ENCODE results near the gene SAPCD1. TPM values are rescaled to one million over a fixed set of nuclear protein-coding genes. Genes with fewer than 3 reads are reported as not detected.

The SAPCD1 gene
- total and polyA plus RNA-seq, 10 of the 15 experiments (the other 5 are each of a cell fraction or from before 2014, with no cell fraction given), result 1.6 to 13.0 (median 5.4) TPM

DNA sequence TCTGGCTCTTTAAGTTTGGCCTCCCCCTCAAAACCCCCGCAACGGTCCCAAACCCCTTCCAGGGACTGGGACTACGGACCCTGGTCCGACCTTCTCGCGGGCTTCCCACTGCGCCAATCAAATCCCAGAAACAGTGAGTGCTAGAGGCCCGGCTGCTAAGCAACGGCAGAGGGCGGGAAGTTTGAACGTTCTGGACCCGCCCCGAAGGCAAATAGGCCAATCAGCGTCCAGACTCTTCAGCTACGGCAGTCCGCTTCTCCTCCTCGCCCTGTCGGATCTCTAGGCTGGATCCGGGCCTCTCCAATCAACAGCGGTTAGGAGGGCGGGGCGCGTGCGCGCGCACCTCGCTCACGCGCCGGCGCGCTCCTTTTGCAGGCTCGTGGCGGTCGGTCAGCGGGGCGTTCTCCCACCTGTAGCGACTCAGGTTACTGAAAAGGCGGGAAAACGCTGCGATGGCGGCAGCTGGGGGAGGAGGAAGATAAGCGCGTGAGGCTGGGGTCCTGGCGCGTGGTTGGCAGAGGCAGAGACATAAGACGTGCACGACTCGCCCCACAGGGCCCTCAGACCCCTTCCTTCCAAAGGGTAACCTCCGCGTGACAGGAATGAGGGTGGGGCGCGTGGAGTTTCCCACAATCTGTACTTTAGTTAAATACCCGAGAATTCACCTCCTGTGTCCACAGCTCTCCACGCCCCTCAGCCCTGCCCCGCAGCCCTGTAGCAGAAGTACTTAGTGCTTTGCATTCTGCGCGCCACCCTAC lies 22.6 kb upstream of the SAPCD1 start, which contains the start of gene MSH5 (continued):
- TF ChIP-seq ZNF207 (IDR thresholded peaks at IDR 0.05; ENCODE audit: borderline replicate concordance) (no peak), YBX1 (IDR thresholded peaks at IDR 0.05) (no peak), NRF1 (conservative IDR thresholded peaks at IDR 0.05; ENCODE audit: low read depth, low read length) (peak; percentile 71), ATF3 (IDR thresholded peaks at IDR 0.05; ENCODE audit: borderline replicate concordance, extremely low read depth, low read depth, low read length) (no peak), DPF2 (IDR thresholded peaks at IDR 0.05) (peak; percentile 44; the same call in 1 of the 2 replicates), LARP7 (IDR thresholded peaks at IDR 0.05) (peak; percentile 74), E2F4 (IDR thresholded peaks at IDR 0.05; ENCODE audit: low read depth, low read length) (peak; percentile 100), CHD2 (IDR thresholded peaks at IDR 0.05; ENCODE audit: borderline replicate concordance, low read depth, low read length) (peak; percentile 93), TCF7 (IDR thresholded peaks at IDR 0.05; ENCODE audit: borderline replicate concordance) (no peak), POLR2A (IDR thresholded peaks at IDR 0.05; ENCODE audit: low read depth, low read length) (peak; percentile 78), SKIL (IDR thresholded peaks at IDR 0.05; ENCODE audit: low read depth, poor library complexity, severe bottlenecking) (no peak), GATAD2B (conservative IDR thresholded peaks at IDR 0.05; ENCODE audit: low read depth) (peak; percentile 44; the same call in 1 of the 2 replicates), HDGF (IDR thresholded peaks at IDR 0.05) (no peak), RBBP5 (conservative IDR thresholded peaks at IDR 0.05) (no peak), ZNF217 (IDR thresholded peaks at IDR 0.05) (no peak), MAX (IDR thresholded peaks at IDR 0.05; ENCODE audit: low read depth, low read length) (peak; percentile 91), NR2C2 (IDR thresholded peaks at IDR 0.05; ENCODE audit: borderline replicate concordance, control insufficient read depth, insufficient read length, low read depth) (no peak), POLR2AphosphoS2 (IDR thresholded peaks at IDR 0.05; ENCODE audit: low read depth, low read length) (no peak), MTA3 (IDR thresholded peaks at IDR 0.05; ENCODE audit: borderline replicate concordance, low read length) (no peak), ZBED1 (IDR thresholded peaks at IDR 0.05; ENCODE audit: borderline replicate concordance) (no peak), CHD4 (IDR thresholded peaks at IDR 0.05) (no peak)
- TF ChIP-seq, protein P1, sequence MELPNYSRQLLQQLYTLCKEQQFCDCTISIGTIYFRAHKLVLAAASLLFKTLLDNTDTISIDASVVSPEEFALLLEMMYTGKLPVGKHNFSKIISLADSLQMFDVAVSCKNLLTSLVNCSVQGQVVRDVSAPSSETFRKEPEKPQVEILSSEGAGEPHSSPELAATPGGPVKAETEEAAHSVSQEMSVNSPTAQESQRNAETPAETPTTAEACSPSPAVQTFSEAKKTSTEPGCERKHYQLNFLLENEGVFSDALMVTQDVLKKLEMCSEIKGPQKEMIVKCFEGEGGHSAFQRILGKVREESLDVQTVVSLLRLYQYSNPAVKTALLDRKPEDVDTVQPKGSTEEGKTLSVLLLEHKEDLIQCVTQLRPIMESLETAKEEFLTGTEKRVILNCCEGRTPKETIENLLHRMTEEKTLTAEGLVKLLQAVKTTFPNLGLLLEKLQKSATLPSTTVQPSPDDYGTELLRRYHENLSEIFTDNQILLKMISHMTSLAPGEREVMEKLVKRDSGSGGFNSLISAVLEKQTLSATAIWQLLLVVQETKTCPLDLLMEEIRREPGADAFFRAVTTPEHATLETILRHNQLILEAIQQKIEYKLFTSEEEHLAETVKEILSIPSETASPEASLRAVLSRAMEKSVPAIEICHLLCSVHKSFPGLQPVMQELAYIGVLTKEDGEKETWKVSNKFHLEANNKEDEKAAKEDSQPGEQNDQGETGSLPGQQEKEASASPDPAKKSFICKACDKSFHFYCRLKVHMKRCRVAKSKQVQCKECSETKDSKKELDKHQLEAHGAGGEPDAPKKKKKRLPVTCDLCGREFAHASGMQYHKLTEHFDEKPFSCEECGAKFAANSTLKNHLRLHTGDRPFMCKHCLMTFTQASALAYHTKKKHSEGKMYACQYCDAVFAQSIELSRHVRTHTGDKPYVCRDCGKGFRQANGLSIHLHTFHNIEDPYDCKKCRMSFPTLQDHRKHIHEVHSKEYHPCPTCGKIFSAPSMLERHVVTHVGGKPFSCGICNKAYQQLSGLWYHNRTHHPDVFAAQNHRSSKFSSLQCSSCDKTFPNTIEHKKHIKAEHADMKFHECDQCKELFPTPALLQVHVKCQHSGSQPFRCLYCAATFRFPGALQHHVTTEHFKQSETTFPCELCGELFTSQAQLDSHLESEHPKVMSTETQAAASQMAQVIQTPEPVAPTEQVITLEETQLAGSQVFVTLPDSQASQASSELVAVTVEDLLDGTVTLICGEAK (IDR thresholded peaks at IDR 0.05; ENCODE audit: borderline replicate concordance), result peak; percentile 38; the same call in 1 of the 2 replicates
- TF ChIP-seq, protein P2, sequence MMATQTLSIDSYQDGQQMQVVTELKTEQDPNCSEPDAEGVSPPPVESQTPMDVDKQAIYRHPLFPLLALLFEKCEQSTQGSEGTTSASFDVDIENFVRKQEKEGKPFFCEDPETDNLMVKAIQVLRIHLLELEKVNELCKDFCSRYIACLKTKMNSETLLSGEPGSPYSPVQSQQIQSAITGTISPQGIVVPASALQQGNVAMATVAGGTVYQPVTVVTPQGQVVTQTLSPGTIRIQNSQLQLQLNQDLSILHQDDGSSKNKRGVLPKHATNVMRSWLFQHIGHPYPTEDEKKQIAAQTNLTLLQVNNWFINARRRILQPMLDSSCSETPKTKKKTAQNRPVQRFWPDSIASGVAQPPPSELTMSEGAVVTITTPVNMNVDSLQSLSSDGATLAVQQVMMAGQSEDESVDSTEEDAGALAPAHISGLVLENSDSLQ (IDR thresholded peaks at IDR 0.05), result peak; percentile 94

Measured in GM12878 (cell line).